ENCODE results near the gene FAF1. TPM values are rescaled to one million over a fixed set of nuclear protein-coding genes. Genes with fewer than 3 reads are reported as not detected.
"Not testable (repeated sequence)": the region's sequence is repeated elsewhere in the genome, so short reads cannot be mapped to it uniquely, and the experiment has no call there.

Gene FAF1
- total and polyA plus RNA-seq, 4 donors: 27.2 to 51.6 (median 37.1) TPM

DNA sequence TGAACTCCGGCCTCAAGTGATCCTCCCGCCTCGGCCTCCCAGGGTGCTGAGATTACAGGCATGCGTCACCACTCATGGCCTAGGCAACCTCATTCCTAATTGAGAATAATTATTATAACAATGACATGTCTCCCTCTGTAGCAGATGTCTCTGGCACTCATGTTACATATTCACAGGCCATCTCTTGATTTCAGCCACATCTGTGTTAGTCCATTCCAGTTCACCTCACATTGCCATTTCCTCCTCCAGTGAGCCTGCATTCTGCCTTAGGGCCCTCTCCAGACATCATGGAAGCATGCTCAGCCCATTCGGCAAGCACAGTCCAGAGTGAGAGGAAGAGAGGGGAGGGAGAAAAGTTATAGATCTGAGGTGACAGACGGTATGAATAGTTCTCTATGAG, 42.4 kb upstream of the FAF1 start:
- Histone ChIP-seq H3K9ac (ENCODE audit: insufficient read depth in 1 of 2, low read length in 2 of 2) (no peak overlapping the region), H3K27me3 (ENCODE audit: control insufficient read depth in 3 of 3, insufficient read depth in 3 of 3, low read length in 2 of 3) (no peaks in the 10 kb centered on the region)
- no peak for ATAC-seq (ENCODE audit: insufficient read depth, low FRiP score)

GRCh38 chr1:51000651-51001050, 40.6 kb upstream of the FAF1 start:
- no peak for TF ChIP-seq CTCF (IDR thresholded peaks at IDR 0.05; ENCODE audit: control extremely low read depth, extremely low read depth)
- no peak for DNase-seq
- Histone ChIP-seq H3K27ac (ENCODE audit: low read depth in 1 of 2, low read length in 1 of 2) (no peak overlapping the region), H3K9ac (ENCODE audit: insufficient read depth in 1 of 2, low read length in 2 of 2) (no peak overlapping the region), H3K4me3 (no peak overlapping the region), H3K36me3 (ENCODE audit: control insufficient read depth in 4 of 4, insufficient read depth in 4 of 4, low read length in 4 of 4) (no peaks in the 10 kb centered on the region), H3K27me3 (ENCODE audit: control insufficient read depth in 3 of 3, insufficient read depth in 3 of 3, low read length in 2 of 3) (no peaks in the 10 kb centered on the region), H3K4me1 (ENCODE audit: control insufficient read depth in 5 of 5, insufficient read depth in 5 of 5, low read length in 5 of 5) (no peaks in the 10 kb centered on the region), H3K9me3 (ENCODE audit: control insufficient read depth in 4 of 4, insufficient read depth in 3 of 4, low read length in 3 of 4) (no peaks in the 10 kb centered on the region)
- no peak for ATAC-seq (ENCODE audit: insufficient read depth, low FRiP score)
- WGBS, 2 donors: 65% methylated on average over 2 of the region's 2 CpGs

More for the DNA sequence above, 42.4 kb upstream of the FAF1 start:
- no peaks in the 10 kb centered on the region for H3K9me3 ChIP-seq (ENCODE audit: control insufficient read depth in 4 of 4, insufficient read depth in 3 of 4, low read length in 3 of 4)
- no peak for DNase-seq
- H3K4me3 ChIP-seq: no peak overlapping the region
- H3K36me3 ChIP-seq (ENCODE audit: control insufficient read depth in 4 of 4, insufficient read depth in 4 of 4, low read length in 4 of 4): no peaks in the 10 kb centered on the region
- no peak for TF ChIP-seq CTCF (IDR thresholded peaks at IDR 0.05; ENCODE audit: control extremely low read depth, extremely low read depth)
- H3K4me1 ChIP-seq (ENCODE audit: control insufficient read depth in 5 of 5, insufficient read depth in 5 of 5, low read length in 5 of 5): no peaks in the 10 kb centered on the region
- 91% methylated on average over 6 of the region's 6 CpGs for WGBS, 2 donors
- no peak overlapping the region for H3K27ac ChIP-seq (ENCODE audit: low read depth in 1 of 2, low read length in 1 of 2)

GRCh38 chr1:51000160-51000559, 40.1 kb upstream of the FAF1 start:
- Histone ChIP-seq H3K9ac (ENCODE audit: insufficient read depth in 1 of 2, low read length in 2 of 2) (no peak overlapping the region), H3K9me3 (ENCODE audit: control insufficient read depth in 4 of 4, insufficient read depth in 3 of 4, low read length in 3 of 4) (no peaks in the 10 kb centered on the region), H3K4me1 (ENCODE audit: control insufficient read depth in 5 of 5, insufficient read depth in 5 of 5, low read length in 5 of 5) (no peaks in the 10 kb centered on the region), H3K27ac (ENCODE audit: low read depth in 1 of 2, low read length in 1 of 2) (no peak overlapping the region), H3K4me3 (no peak overlapping the region), H3K27me3 (ENCODE audit: control insufficient read depth in 3 of 3, insufficient read depth in 3 of 3, low read length in 2 of 3) (no peaks in the 10 kb centered on the region), H3K36me3 (ENCODE audit: control insufficient read depth in 4 of 4, insufficient read depth in 4 of 4, low read length in 4 of 4) (no peaks in the 10 kb centered on the region)
- DNase-seq (no peak), ATAC-seq (ENCODE audit: insufficient read depth, low FRiP score) (no peak)
- 97 to 100% methylated on average over 1 of the region's 1 CpG for WGBS, 2 donors
- TF ChIP-seq CTCF (IDR thresholded peaks at IDR 0.05; ENCODE audit: control extremely low read depth, extremely low read depth): no peak

- H3K27ac ChIP-seq (ENCODE audit: low read depth in 1 of 2, low read length in 1 of 2); H3K27me3 ChIP-seq (ENCODE audit: control insufficient read depth in 3 of 3, insufficient read depth in 3 of 3, low read length in 2 of 3); DNase-seq; H3K4me3 ChIP-seq; H3K9ac ChIP-seq (ENCODE audit: insufficient read depth in 1 of 2, low read length in 2 of 2); H3K36me3 ChIP-seq (ENCODE audit: control insufficient read depth in 4 of 4, insufficient read depth in 4 of 4, low read length in 4 of 4); H3K9me3 ChIP-seq (ENCODE audit: control insufficient read depth in 4 of 4, insufficient read depth in 3 of 4, low read length in 3 of 4); H3K4me1 ChIP-seq (ENCODE audit: control insufficient read depth in 5 of 5, insufficient read depth in 5 of 5, low read length in 5 of 5); ATAC-seq (ENCODE audit: insufficient read depth, low FRiP score): not testable (repeated sequence)
- 29 to 66% methylated on average over 1 of the region's 1 CpG for WGBS, 2 donors
These were observed 39.3 kb upstream of the FAF1 start for GRCh38 chr1:50999375-50999774.
